GM12878 (cell line): ENCODE data around the gene CIB2. TPM values are rescaled to one million over a fixed set of nuclear protein-coding genes. Genes with fewer than 3 reads are reported as not detected.

Experiments used
- ATAC-seq: fragments of 200-7000 bp; cut with Tn5 transposase; 3 replicates; pipeline ENCODE4 v1.9.1; 2020; ENCODE audit warnings: mild to moderate bottlenecking, moderate library complexity
- BruUV-seq: library from RNA; stranded (reverse); fragments of 400-500 nt; replicated peaks from 2 replicates; lab custom pipeline; 2021; lab: Mats Ljungman, UMichigan
- CTCF ChIA-PET: fragments of 300-600 bp; sonication (Branson Sonifier 250); formaldehyde crosslinking; extraction: SDS; loops from one replicate; lab custom pipeline; 2021; ENCODE audit warnings: inconsistent platforms; lab: Yijun Ruan, JAX
- POLR2A ChIA-PET: fragments of 350-600 bp; formaldehyde crosslinking; extraction: SDS; loops from one replicate; lab custom pipeline; 2021; ENCODE audit warnings: inconsistent platforms; lab: Charles Lee
- RAD21 ChIA-PET: fragments of 300-600 bp; sonication (Branson Sonifier 250); formaldehyde crosslinking; loops from one replicate; lab custom pipeline; 2023; ENCODE audit warnings: antibody characterized with exemption; ENCODE audit not compliant: unreplicated experiment; lab: Charles Lee
- SMC1A ChIA-PET: fragments of 300-600 bp; sonication (Branson Sonifier 250); formaldehyde crosslinking; loops from one replicate; lab custom pipeline; 2023; ENCODE audit not compliant: unreplicated experiment, uncharacterized antibody; lab: Charles Lee
- DNase-seq: peaks from one replicate; pipeline ENCODE4 v3.0.0-alpha.2; 2011; ENCODE audit warnings: low read depth, low spot score
- FAIRE-seq: peaks from 3 replicates; lab custom pipeline; 2011; peaks lifted over from hg19 to GRCh38; lab: Jason Lieb, UNC
- H2AFZ ChIP-seq: 2 replicates; pipeline ENCODE4 v1.6.0; 2011; ENCODE audit warnings: low read depth, low read length, control low read depth; ENCODE audit not compliant: control insufficient read depth
- H3K27ac ChIP-seq: 2 replicates; pipeline ENCODE4 v1.5.1; 2011; ENCODE audit warnings: control low read depth; ENCODE audit not compliant: control insufficient read depth, insufficient read depth
- H3K27me3 ChIP-seq, 2 experiments: replicated peaks in 1 of 2; 2 replicates each; pipeline versions ENCODE4 v1.6.0 to v1.6.1; 2011; ENCODE audit warnings: low read length in 1 of 2; ENCODE audit not compliant: control insufficient read depth in 2 of 2, insufficient read depth in 2 of 2
- H3K36me3 ChIP-seq, 2 experiments: 2 replicates each; pipeline ENCODE4 v1.5.1; 2011; ENCODE audit warnings: low read length in 1 of 2; ENCODE audit not compliant: control insufficient read depth in 2 of 2, insufficient read depth in 2 of 2
- H3K4me1 ChIP-seq: 2 replicates; pipeline ENCODE4 v1.6.1; 2011; ENCODE audit warnings: mild to moderate bottlenecking, low read length, moderate library complexity, mixed read lengths; ENCODE audit not compliant: control insufficient read depth, insufficient read depth
- H3K4me2 ChIP-seq: 2 replicates; pipeline ENCODE4 v1.6.0; 2011; ENCODE audit warnings: control low read depth; ENCODE audit not compliant: control insufficient read depth, insufficient read depth
- H3K4me3 ChIP-seq: fragments of 200-600 bp; sonication (generic); 2 replicates; pipeline ENCODE4 v1.5.1; 2016
- H3K79me2 ChIP-seq: 2 replicates; pipeline ENCODE4 v1.6.0; 2011; ENCODE audit warnings: low read length; ENCODE audit not compliant: control insufficient read depth, insufficient read depth
- H3K9ac ChIP-seq: 2 replicates; pipeline ENCODE4 v1.8.0; 2011; ENCODE audit warnings: low read length, control low read depth, mixed read lengths; ENCODE audit not compliant: control insufficient read depth, insufficient read depth
- H3K9me3 ChIP-seq: replicated peaks from 3 replicates; pipeline ENCODE4 v1.5.1; 2011; ENCODE audit warnings: mild to moderate bottlenecking, low read length; ENCODE audit not compliant: control insufficient read depth, insufficient read depth
- H4K20me1 ChIP-seq: 2 replicates; pipeline ENCODE4 v1.6.0; 2011; ENCODE audit not compliant: control insufficient read depth, insufficient read depth
- CHD1 ChIP-seq: IDR thresholded peaks from 2 replicates; pipeline ENCODE4 v1.6.1; 2012; ENCODE audit warnings: low read depth, low read length, improper control_type of control experiment
- EED ChIP-seq: sonication (generic); IDR thresholded peaks from 2 replicates; pipeline ENCODE4 v1.6.1; 2016; ENCODE audit warnings: antibody characterized with exemption, low read depth
- IRF4 ChIP-seq: IDR thresholded peaks from 2 replicates; pipeline ENCODE4 v1.6.1; 2011; ENCODE audit warnings: low read depth, low read length
- NFIC ChIP-seq: IDR thresholded peaks from 2 replicates; pipeline ENCODE4 v1.6.1; 2012; ENCODE audit warnings: low read depth, mild to moderate bottlenecking, inconsistent platforms, low read length, moderate library complexity
- NFYA ChIP-seq: IDR thresholded peaks from 2 replicates; pipeline ENCODE4 v1.6.1; 2011; ENCODE audit warnings: low read depth, mild to moderate bottlenecking, low read length, improper control_type of control experiment, borderline replicate concordance
- SREBF1 ChIP-seq: IDR thresholded peaks from 2 replicates; pipeline ENCODE4 v1.6.1; 2012; ENCODE audit warnings: mild to moderate bottlenecking, low read length
- SRF ChIP-seq, 2 experiments: IDR thresholded peaks; 2 replicates each; pipeline ENCODE4 v1.6.1; 2011; ENCODE audit warnings: low read depth in 2 of 2, low read length in 2 of 2, mild to moderate bottlenecking in 1 of 2, moderate library complexity in 1 of 2
- WGBS: methylation state at CpG from one replicate; pipeline ENCODE4 v1.1.6; 2016; ENCODE audit warnings: low lambda C conversion rate; ENCODE audit not compliant: insufficient replicate concordance, insufficient coverage; ENCODE audit errors: missing lambda C conversion rate; 5-methylcytosine and 5-hydroxymethylcytosine counted together
- in situ Hi-C: fragments of 300-500 bp; cut with MboI; formaldehyde crosslinking; loops from 9 replicates; pipeline ENCODE4 v1.14.3; 2018; ENCODE audit warnings: mixed read lengths
- intact Hi-C: fragments of 100-400 bp; cut with micrococcal nuclease; formaldehyde crosslinking; loops from one replicate; pipeline ENCODE4 v1.14.2; 2022; ENCODE audit not compliant: unreplicated experiment
- polyA plus RNA-seq, 11 experiments: library from polyadenylated mRNA; depleted of rRNA in 4 of 11; unstranded in 6 of 11; stranded (reverse) in 5 of 11; fragments of >200 nt; fragmentation: Nextera tagmentation in 4 of 11; fragmentation: Illumina TruSeq in 1 of 11; extraction: Ambion mirVana in 4 of 11; extraction: Trizol in 1 of 11; gene quantifications; 1 replicate in 1 of 11; 2 replicates in 10 of 11; pipeline versions ENCODE4 v1.2.1 to v1.2.3, GENCODE V29; 2011 to 2016; ENCODE audit warnings: inconsistent platforms in 2 of 11, missing spikeins in 2 of 11, low read depth in 1 of 11
- total RNA-seq, 4 experiments: library from RNA; depleted of rRNA in 3 of 4; stranded (reverse); fragments of >200 nt in 3 of 4; fragmentation: Illumina TruSeq in 1 of 4; extraction: Trizol in 1 of 4; gene quantifications; 2 replicates each; pipeline versions ENCODE4 v1.2.1 to v1.2.3, GENCODE V29; 2013 to 2021
- TF ChIP-seq, protein P1 (sequence below): fragments of 450-650 bp; IDR thresholded peaks from 2 replicates; pipeline ENCODE4 v1.6.1; 2018; ENCODE audit warnings: borderline replicate concordance, mild to moderate bottlenecking; ENCODE audit not compliant: partially characterized antibody
- TF ChIP-seq, protein P2 (sequence below): fragments of 450-650 bp; IDR thresholded peaks from 2 replicates; pipeline ENCODE4 v1.6.1; 2014; ENCODE audit warnings: mild to moderate bottlenecking
- TF ChIP-seq, protein P3 (sequence below), 3 experiments: IDR thresholded peaks in 2 of 3; conservative IDR thresholded peaks in 1 of 3; 2 replicates each; pipeline ENCODE4 v1.5.1; 2011; ENCODE audit warnings: low read depth in 3 of 3, low read length in 3 of 3, mild to moderate bottlenecking in 3 of 3, control low read depth in 2 of 3, moderate library complexity in 2 of 3, inconsistent platforms in 1 of 3, mixed read lengths in 1 of 3; ENCODE audit not compliant: control insufficient read depth in 2 of 3, insufficient read depth in 1 of 3; ENCODE audit errors: extremely low read depth in 1 of 3
- TF ChIP-seq, protein P4 (sequence below): fragments of 450-650 bp; IDR thresholded peaks from 2 replicates; pipeline ENCODE4 v1.6.1; 2016; ENCODE audit warnings: mild to moderate bottlenecking
- TF ChIP-seq, protein P5 (sequence below): IDR thresholded peaks from 2 replicates; pipeline ENCODE4 v1.6.1; 2012; ENCODE audit warnings: low read length, inconsistent platforms
- TF ChIP-seq, protein P6 (sequence below): fragments of 450-650 bp; IDR thresholded peaks from 2 replicates; pipeline ENCODE4 v1.6.1; 2017; ENCODE audit warnings: mild to moderate bottlenecking, low read depth, inconsistent platforms; ENCODE audit not compliant: poor library complexity, severe bottlenecking

CIB2 gene
- total and polyA plus RNA-seq, 10 of the 15 experiments (the other 5 are each of a cell fraction or from before 2014, with no cell fraction given): 0.56 to 12.1 (median 7.1) TPM

DNA sequence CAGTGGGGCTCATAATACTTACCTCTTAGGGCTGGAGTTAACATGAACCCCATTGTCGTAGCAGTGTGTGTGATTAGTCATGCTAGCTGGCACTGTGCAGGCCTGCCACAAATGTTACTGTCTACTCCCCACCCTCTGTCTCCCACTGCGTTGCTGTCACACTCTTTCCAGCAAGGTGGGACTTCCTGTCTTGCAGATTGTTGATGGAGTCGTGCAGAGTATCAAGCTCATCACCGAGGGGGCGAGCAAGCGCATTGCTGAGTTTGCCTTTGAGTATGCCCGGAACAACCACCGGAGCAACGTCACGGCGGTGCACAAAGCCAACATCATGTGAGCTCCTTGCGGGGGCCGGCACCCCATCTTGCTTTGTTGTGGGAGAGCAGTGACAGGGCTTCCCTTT lies 30.8 kb upstream of the CIB2 start:
- H2AFZ ChIP-seq: no peak overlapping the region
- no peaks in the 10 kb centered on the region for H3K9me3 ChIP-seq
- no peaks in the 10 kb centered on the region for H4K20me1 ChIP-seq
- no peak overlapping the region for H3K4me2 ChIP-seq
- ChIA-PET RAD21 (no interaction called here), SMC1A (interaction anchor here (0.6 kb wide), 1 partner anchor 9 kb away, joined by 3 read pairs; no protein-coding TSS in a partner anchor), POLR2A (interaction anchor here (0.7 kb wide), 1 partner anchor 110 kb away, joined by 4 read pairs; no protein-coding TSS in a partner anchor), CTCF (interaction anchor here (0.6 to 1.3 kb wide), 3 partner anchors 33 to 196 kb away, joined by 3 read pairs; no protein-coding TSS in a partner anchor)
- H3K27me3 ChIP-seq: no peaks in the 10 kb centered on the region
- no TSS peak for BruUV-seq
- peaks cover 23 to 45% of the 10 kb centered on the region in 2 experiments for H3K36me3 ChIP-seq
- ATAC-seq: no peak
- H3K4me3 ChIP-seq: no peak overlapping the region
- H3K4me1 ChIP-seq: peaks cover 4% of the 10 kb centered on the region
- intact Hi-C loops: no loop called here
- no peaks in the 10 kb centered on the region; the same call in 1 of the 2 replicates for H3K79me2 ChIP-seq
- no peak for DNase-seq
- H3K9ac ChIP-seq: no peak overlapping the region
- no peak for FAIRE-seq
- H3K27ac ChIP-seq: no peak overlapping the region
- in situ Hi-C loops: loop anchor here (25.0 kb wide), 1 partner anchor 825 kb away; no protein-coding TSS in a partner anchor
- 88% methylated on average over 13 of the region's 13 CpGs for WGBS
- TF ChIP-seq, protein P1, sequence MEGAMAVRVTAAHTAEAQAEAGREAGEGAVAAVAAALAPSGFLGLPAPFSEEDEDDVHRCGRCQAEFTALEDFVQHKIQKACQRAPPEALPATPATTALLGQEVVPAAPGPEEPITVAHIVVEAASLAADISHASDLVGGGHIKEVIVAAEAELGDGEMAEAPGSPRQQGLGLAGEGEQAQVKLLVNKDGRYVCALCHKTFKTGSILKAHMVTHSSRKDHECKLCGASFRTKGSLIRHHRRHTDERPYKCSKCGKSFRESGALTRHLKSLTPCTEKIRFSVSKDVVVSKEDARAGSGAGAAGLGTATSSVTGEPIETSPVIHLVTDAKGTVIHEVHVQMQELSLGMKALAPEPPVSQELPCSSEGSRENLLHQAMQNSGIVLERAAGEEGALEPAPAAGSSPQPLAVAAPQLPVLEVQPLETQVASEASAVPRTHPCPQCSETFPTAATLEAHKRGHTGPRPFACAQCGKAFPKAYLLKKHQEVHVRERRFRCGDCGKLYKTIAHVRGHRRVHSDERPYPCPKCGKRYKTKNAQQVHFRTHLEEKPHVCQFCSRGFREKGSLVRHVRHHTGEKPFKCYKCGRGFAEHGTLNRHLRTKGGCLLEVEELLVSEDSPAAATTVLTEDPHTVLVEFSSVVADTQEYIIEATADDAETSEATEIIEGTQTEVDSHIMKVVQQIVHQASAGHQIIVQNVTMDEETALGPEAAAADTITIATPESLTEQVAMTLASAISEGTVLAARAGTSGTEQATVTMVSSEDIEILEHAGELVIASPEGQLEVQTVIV: no peak
- TF ChIP-seq, protein P2, sequence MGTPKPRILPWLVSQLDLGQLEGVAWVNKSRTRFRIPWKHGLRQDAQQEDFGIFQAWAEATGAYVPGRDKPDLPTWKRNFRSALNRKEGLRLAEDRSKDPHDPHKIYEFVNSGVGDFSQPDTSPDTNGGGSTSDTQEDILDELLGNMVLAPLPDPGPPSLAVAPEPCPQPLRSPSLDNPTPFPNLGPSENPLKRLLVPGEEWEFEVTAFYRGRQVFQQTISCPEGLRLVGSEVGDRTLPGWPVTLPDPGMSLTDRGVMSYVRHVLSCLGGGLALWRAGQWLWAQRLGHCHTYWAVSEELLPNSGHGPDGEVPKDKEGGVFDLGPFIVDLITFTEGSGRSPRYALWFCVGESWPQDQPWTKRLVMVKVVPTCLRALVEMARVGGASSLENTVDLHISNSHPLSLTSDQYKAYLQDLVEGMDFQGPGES: no peak
- TF ChIP-seq SREBF1 (no peak), CHD1 (no peak), NFIC (no peak), SRF (IDR thresholded peaks at IDR 0.05; ENCODE audit: low read depth in 2 of 2, low read length in 2 of 2) (no peak), IRF4 (no peak), NFYA (no peak), EED (no peak)
- TF ChIP-seq, protein P3, sequence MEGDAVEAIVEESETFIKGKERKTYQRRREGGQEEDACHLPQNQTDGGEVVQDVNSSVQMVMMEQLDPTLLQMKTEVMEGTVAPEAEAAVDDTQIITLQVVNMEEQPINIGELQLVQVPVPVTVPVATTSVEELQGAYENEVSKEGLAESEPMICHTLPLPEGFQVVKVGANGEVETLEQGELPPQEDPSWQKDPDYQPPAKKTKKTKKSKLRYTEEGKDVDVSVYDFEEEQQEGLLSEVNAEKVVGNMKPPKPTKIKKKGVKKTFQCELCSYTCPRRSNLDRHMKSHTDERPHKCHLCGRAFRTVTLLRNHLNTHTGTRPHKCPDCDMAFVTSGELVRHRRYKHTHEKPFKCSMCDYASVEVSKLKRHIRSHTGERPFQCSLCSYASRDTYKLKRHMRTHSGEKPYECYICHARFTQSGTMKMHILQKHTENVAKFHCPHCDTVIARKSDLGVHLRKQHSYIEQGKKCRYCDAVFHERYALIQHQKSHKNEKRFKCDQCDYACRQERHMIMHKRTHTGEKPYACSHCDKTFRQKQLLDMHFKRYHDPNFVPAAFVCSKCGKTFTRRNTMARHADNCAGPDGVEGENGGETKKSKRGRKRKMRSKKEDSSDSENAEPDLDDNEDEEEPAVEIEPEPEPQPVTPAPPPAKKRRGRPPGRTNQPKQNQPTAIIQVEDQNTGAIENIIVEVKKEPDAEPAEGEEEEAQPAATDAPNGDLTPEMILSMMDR (IDR thresholded peaks at IDR 0.05 in 2 of 3, conservative IDR thresholded peaks at IDR 0.05 in 1 of 3; ENCODE audit: control insufficient read depth in 2 of 3, extremely low read depth in 1 of 3, insufficient read depth in 1 of 3, low read depth in 3 of 3, low read length in 3 of 3): no peak
- TF ChIP-seq, protein P4, sequence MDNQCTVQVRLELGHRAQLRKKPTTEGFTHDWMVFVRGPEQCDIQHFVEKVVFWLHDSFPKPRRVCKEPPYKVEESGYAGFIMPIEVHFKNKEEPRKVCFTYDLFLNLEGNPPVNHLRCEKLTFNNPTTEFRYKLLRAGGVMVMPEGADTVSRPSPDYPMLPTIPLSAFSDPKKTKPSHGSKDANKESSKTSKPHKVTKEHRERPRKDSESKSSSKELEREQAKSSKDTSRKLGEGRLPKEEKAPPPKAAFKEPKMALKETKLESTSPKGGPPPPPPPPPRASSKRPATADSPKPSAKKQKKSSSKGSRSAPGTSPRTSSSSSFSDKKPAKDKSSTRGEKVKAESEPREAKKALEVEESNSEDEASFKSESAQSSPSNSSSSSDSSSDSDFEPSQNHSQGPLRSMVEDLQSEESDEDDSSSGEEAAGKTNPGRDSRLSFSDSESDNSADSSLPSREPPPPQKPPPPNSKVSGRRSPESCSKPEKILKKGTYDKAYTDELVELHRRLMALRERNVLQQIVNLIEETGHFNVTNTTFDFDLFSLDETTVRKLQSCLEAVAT: no peak
- TF ChIP-seq, protein P5, sequence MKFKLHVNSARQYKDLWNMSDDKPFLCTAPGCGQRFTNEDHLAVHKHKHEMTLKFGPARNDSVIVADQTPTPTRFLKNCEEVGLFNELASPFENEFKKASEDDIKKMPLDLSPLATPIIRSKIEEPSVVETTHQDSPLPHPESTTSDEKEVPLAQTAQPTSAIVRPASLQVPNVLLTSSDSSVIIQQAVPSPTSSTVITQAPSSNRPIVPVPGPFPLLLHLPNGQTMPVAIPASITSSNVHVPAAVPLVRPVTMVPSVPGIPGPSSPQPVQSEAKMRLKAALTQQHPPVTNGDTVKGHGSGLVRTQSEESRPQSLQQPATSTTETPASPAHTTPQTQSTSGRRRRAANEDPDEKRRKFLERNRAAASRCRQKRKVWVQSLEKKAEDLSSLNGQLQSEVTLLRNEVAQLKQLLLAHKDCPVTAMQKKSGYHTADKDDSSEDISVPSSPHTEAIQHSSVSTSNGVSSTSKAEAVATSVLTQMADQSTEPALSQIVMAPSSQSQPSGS: no peak
- TF ChIP-seq, protein P6, sequence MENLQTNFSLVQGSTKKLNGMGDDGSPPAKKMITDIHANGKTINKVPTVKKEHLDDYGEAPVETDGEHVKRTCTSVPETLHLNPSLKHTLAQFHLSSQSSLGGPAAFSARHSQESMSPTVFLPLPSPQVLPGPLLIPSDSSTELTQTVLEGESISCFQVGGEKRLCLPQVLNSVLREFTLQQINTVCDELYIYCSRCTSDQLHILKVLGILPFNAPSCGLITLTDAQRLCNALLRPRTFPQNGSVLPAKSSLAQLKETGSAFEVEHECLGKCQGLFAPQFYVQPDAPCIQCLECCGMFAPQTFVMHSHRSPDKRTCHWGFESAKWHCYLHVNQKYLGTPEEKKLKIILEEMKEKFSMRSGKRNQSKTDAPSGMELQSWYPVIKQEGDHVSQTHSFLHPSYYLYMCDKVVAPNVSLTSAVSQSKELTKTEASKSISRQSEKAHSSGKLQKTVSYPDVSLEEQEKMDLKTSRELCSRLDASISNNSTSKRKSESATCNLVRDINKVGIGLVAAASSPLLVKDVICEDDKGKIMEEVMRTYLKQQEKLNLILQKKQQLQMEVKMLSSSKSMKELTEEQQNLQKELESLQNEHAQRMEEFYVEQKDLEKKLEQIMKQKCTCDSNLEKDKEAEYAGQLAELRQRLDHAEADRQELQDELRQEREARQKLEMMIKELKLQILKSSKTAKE: no peak
